Activated naive CD8-positive, alpha-beta T cell treated with anti-CD3 and anti-CD28 coated beads, Interleukin-2, amount 10 ng/mL, durations not matched to agents 7 days and 5 days (primary cell): ENCODE results near the gene DHH. TPM values are rescaled to one million over a fixed set of nuclear protein-coding genes. Genes with fewer than 3 reads are reported as not detected.
A peak's percentile ranks its signal among the peaks of the same experiment; 100 is the strongest.
"Not testable (repeated sequence)": the region's sequence is repeated elsewhere in the genome, so short reads cannot be mapped to it uniquely, and the experiment has no call there.

Source experiments
- ATAC-seq: fragments of 150-1000 bp; cut with Tn5 transposase; one replicate; pipeline ENCODE4 v1.10.0; 2021; ENCODE audit warnings: low read depth, moderate library complexity
- POLR2A ChIA-PET: fragments of 350-600 bp; sonication (Branson Sonifier 250); formaldehyde crosslinking; loops from one replicate; lab custom pipeline; 2021; ENCODE audit warnings: antibody characterized with exemption; lab: Charles Lee
- DNase-seq: peaks from one replicate; pipeline ENCODE4 v3.0.0; 2021
- H3K27ac Mint-ChIP-seq: one replicate; pipeline ENCODE4 v1.8.0; 2022; ENCODE audit warnings: mild to moderate bottlenecking, mixed read lengths
- H3K27me3 Mint-ChIP-seq: one replicate; pipeline ENCODE4 v1.8.0; 2022; ENCODE audit warnings: mild to moderate bottlenecking, moderate library complexity, mixed read lengths
- H3K36me3 Mint-ChIP-seq: one replicate; pipeline ENCODE4 v1.8.0; 2021; ENCODE audit warnings: mild to moderate bottlenecking, mixed read lengths
- H3K4me1 Mint-ChIP-seq: one replicate; pipeline ENCODE4 v1.8.0; 2021; ENCODE audit warnings: mixed read lengths
- H3K4me3 Mint-ChIP-seq: one replicate; pipeline ENCODE4 v1.8.0; 2022; ENCODE audit warnings: mild to moderate bottlenecking, moderate library complexity, mixed read lengths
- H3K9me3 Mint-ChIP-seq: one replicate; pipeline ENCODE4 v1.8.0; 2021; ENCODE audit warnings: mixed read lengths
- total RNA-seq, 2 experiments: library from RNA; stranded (reverse); gene quantifications; one replicate each; pipeline ENCODE4 v1.2.3, GENCODE V29; 2021

The DHH gene
- total RNA-seq, 2 experiments from 2014 or later = 0.11 to 0.25 TPM

DNA sequence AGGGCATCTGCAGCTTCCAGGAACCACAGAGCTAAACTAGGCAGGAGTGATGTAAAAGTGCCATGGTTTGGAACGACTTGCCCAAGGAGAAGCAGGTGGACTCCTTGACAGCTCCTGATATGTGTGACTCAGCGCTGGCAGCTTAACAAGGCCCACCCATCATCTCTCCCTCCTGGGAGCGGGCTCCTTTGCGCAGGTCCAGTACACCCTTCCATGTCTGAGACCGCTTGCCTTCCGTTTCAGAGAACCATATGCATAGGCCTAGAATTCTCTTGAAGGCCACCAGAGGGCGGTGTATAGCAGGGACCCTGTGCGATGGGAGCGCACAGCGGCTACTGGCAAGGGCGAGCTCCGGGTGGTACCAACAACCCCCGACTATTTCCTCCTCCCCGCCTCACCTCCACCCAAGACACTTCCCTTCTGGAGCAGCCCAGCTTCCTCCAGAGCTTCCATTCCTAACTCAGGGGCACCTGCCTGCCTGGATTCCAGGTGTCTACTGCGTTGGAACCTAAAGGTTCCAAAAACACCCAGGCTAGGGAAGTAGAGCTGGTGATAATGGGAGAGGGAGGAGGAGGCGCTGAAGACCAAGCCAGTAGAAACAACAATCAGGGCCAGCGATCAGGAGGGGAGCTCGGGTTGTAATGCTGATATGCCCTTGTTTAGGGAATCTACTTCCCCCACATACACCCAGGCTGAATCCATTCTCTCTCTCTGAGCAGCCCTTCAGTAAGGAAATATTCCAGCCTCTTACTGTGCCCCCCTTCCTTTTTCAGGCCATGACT lies 6.3 kb downstream of the DHH start:
- peak; percentile 69 for DNase-seq
- no peaks in the 10 kb centered on the region for H3K9me3 Mint-ChIP-seq
- peak; percentile 86 for ATAC-seq
- H3K27ac Mint-ChIP-seq = no peak overlapping the region
- H3K36me3 Mint-ChIP-seq = no peaks in the 10 kb centered on the region
- POLR2A ChIA-PET = interaction anchor here (0.5 to 3.2 kb wide), 11 partner anchors 10 to 176 kb away, joined by 3 to 30 read pairs (median 4); partner anchors contain the start of genes RHEBL1, TUBA1A, TUBA1B and TUBA1C
- peaks cover 49% of the 10 kb centered on the region for H3K4me1 Mint-ChIP-seq
- peaks cover 44% of the 10 kb centered on the region for H3K27me3 Mint-ChIP-seq
- peak overlapping the region; percentile 46 for H3K4me3 Mint-ChIP-seq

DNA sequence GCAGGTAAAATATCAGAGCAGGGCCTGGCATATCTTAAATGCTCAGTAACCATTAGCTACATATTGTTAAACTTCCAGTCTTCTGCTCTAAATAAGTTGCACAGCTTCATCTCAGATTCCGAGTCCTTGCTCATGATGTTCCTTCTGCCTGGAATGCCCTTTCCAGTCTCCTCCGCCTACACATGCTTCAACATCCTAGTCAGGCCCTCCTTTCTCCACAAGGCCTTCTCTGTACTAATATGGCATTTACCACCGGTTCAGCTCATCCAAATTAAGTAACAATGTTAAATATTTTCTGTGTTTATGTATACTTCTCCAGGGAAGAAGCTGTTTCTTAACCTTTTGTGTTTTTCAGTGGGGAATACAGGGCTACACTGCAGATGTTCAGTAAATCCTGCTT lies 8.5 kb downstream of the DHH start:
- H3K4me1 Mint-ChIP-seq = peaks cover 41% of the 10 kb centered on the region
- H3K36me3 Mint-ChIP-seq = no peaks in the 10 kb centered on the region
- POLR2A ChIA-PET = interaction anchor here (1.0 to 3.2 kb wide), 5 partner anchors 13 to 66 kb away, joined by 3 to 30 read pairs (median 8); partner anchors contain the start of genes RHEBL1 and TUBA1B
- DNase-seq (no peak), ATAC-seq (no peak)
- no peak overlapping the region for H3K4me3 Mint-ChIP-seq
- H3K9me3 Mint-ChIP-seq = no peaks in the 10 kb centered on the region
- peaks cover 23% of the 10 kb centered on the region for H3K27me3 Mint-ChIP-seq
- H3K27ac Mint-ChIP-seq = no peak overlapping the region

DNA sequence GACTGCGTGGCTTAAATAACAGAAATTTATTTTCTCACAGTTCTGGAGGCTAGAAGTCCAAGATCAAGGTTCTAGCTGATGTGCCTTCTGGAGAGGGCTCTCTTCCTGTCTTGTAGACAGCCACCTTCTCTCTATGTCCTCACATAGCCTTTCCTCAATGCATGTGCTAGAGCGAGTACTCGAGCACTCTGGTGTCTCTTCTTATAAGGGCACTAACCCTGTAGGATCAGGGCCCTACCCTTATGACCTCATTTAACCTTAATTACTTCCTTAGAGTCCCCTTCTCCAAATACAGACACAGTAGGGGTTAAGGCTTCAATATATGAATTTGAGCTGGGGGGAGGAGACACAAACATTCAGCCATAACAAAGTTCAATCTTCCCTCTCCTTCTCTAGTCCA lies 10.2 kb downstream of the DHH start:
- Mint-ChIP-seq H3K27me3 (peaks cover 11% of the 10 kb centered on the region), H3K27ac (no peak overlapping the region), H3K36me3 (no peaks in the 10 kb centered on the region), H3K4me3 (no peak overlapping the region), H3K4me1 (peaks cover 28% of the 10 kb centered on the region), H3K9me3 (no peaks in the 10 kb centered on the region)
- no peak for ATAC-seq
- POLR2A ChIA-PET = interaction anchor here (1.2 to 1.4 kb wide), 2 partner anchors 46 to 154 kb away, joined by 5 to 8 read pairs; partner anchors contain the start of gene TUBA1B
- DNase-seq = no peak

DNA sequence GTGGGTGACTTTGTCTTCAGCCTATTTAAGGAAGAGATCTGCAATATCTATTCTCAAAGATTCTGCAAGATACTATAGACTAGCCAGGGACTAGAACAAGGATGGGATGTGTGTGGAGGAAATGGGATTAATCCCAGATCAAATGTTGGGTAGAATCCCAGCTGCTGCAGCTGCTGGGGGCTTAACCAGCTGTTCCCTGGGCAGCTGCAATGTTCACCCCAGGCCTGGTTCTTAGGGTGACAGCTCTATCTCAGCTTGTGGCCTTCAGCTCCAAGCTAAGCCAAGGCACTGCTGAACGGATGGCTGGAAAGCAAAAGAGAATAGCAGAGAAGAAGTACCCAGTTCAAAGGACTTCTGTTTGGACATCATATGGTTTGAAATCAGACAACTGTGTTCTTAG lies 14.8 kb downstream of the DHH start:
- no peaks in the 10 kb centered on the region for H3K9me3 Mint-ChIP-seq
- no peak for ATAC-seq
- DNase-seq = no peak
- H3K4me3 Mint-ChIP-seq = no peak overlapping the region
- no peaks in the 10 kb centered on the region for H3K36me3 Mint-ChIP-seq
- H3K27me3 Mint-ChIP-seq = peaks cover 3% of the 10 kb centered on the region
- peaks cover 2% of the 10 kb centered on the region for H3K4me1 Mint-ChIP-seq
- H3K27ac Mint-ChIP-seq = no peak overlapping the region
- POLR2A ChIA-PET = interaction anchor here (0.7 kb wide), 1 partner anchor 9 kb away, joined by 3 read pairs; no protein-coding TSS in a partner anchor

DNA sequence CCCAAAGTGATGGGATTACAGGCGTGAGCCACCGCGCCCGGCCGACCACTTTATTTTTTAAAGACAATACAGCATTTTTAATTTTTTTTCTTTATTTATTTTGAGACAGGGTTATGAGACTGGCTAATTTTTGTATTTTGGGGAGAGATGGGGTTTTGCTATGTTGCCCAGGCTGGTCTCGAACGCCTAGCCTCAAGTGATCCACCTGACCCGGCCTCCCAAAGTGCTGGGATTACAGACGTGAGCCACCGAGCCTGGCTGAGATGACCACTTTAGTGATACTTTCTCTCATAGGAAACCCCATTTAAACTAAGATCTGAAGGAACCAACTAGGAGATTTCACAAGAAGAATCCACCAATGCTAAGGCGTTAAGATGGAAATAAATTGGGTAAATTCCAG lies 23.6 kb downstream of the DHH start:
- Mint-ChIP-seq H3K27ac (peak overlapping the region; percentile 15), H3K4me1 (peaks cover 20% of the 10 kb centered on the region), H3K27me3 (no peaks in the 10 kb centered on the region), H3K36me3 (no peaks in the 10 kb centered on the region), H3K9me3 (no peaks in the 10 kb centered on the region), H3K4me3 (no peak overlapping the region)
- ATAC-seq = no peak
- no peak for DNase-seq
- POLR2A ChIA-PET = interaction anchor here (1.9 kb wide), 2 partner anchors 11 to 117 kb away, joined by 5 to 17 read pairs; partner anchors contain the start of gene KMT2D

DNA sequence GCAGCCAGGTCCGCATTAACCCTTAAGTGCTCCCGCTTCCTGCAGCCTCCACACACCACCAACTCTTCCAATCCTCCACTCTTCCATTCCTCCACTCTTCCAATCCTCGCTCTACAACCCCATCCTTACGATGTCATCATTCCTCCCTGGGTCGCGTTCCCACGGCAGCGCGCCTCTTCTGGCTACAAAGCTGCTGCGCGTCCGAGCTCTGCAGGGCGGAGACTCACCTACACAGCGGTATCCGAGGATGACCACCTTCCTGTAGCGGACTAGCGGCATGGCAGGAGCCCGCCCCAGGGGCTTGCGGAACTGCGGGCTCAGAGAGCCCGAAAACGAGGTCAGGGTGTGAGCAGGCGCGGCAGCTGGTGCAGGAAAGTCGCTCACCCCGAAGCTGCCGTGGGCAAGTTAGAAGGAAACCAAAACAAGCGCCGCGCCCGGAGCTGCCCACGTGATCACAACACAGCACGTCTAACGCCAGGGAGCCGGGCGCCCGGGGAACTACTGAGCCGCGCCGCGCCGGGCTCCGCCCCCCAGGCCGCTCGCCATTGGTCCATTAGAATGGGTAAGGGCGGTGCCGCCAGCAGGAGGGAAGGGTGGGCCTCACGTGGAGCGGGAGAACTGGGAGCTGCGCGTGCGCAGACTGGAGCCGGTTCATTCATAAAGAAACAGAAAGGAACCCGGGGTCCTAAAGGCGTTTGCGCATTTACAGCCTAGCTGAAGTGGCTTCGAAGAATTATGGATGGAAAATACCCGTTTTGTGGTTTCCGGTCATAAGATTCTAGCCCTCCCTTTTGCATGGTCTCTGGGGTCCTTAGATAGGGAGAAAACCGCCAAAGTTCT lies 24.9 kb downstream of the DHH start, which contains the start of gene RHEBL1:
Gene RHEBL1 (minus strand): TSS at position 473 of the 840 bp plus-strand sequence. CDS start 194 bp downstream, at position 279.
- no peaks in the 10 kb centered on the region for H3K36me3 Mint-ChIP-seq
- H3K27ac Mint-ChIP-seq = peak within 1 kb of the TSS; percentile 79
- DNase-seq = peak; percentile 99
- H3K9me3 Mint-ChIP-seq = no peaks in the 10 kb centered on the region
- POLR2A ChIA-PET = interaction anchor here (0.8 to 2.8 kb wide), 17 partner anchors 10 to 218 kb away, joined by 3 to 43 read pairs (median 5); partner anchors contain the start of genes ARF3, DDX23, DHH and KMT2D
- H3K4me1 Mint-ChIP-seq = peaks cover 20% of the 10 kb centered on the region
- ATAC-seq = peak; percentile 100
- H3K4me3 Mint-ChIP-seq = peak within 1 kb of the TSS; percentile 92
- H3K27me3 Mint-ChIP-seq = no peaks in the 10 kb centered on the region

DNA sequence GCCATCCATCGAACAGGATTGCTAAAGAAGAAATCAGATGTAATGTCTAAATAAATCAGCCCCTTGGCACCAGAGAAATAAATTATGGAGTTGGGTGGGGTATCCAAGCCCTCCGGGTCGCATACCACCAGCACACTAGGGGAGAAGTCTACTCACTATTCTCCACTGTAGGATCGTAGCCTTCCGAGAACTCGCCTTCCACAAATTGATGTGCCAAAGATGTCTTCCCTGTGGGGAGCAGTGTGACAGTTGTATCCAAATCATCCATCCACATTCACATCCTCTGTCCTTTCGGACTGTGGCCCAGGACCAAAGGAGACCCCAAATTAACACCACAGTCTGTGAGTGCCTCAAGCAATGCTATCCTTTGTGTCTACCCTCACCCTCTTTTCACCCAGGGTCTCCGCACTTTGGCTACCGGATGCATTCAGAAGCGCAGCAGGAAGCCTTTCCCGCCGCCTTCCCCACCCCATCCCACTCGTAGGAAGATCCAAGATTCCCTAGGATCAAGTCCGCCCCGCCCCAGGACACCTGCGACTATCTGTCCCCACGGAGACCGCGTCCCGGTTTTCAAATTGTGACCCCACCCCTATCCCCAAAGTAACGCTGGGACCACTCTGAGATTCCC lies 25.6 kb downstream of the DHH start:
- DNase-seq = no peak
- H3K4me1 Mint-ChIP-seq = peaks cover 22% of the 10 kb centered on the region
- ATAC-seq = no peak
- no peaks in the 10 kb centered on the region for H3K36me3 Mint-ChIP-seq
- no peaks in the 10 kb centered on the region for H3K9me3 Mint-ChIP-seq
- peak overlapping the region; percentile 92 for H3K4me3 Mint-ChIP-seq
- no peaks in the 10 kb centered on the region for H3K27me3 Mint-ChIP-seq
- H3K27ac Mint-ChIP-seq = peak overlapping the region; percentile 79
- POLR2A ChIA-PET = interaction anchor here (1.0 to 2.8 kb wide), 11 partner anchors 9 to 217 kb away, joined by 3 to 43 read pairs (median 5); partner anchors contain the start of genes ARF3, DDX23, KMT2D and TUBA1B

DNA sequence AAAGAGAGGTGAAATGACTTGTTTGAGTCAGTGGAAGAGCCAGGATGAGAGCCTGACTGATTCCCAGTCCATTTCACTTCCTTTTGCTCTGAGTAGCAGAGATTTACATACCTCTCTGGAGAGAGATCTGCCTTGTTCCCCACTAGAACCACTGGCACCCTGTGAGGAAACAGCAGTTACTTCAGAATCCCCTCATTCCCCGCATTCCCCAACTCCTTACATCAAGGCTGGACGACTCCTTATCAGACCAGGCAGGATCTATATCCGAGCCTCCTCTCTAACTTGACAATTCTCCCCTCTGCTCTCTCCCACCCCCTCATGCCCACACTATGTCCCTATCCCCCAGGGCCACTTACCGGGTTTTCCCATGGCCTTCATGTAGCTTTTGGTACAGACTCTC lies 28.5 kb downstream of the DHH start:
- no peaks in the 10 kb centered on the region for H3K27me3 Mint-ChIP-seq
- POLR2A ChIA-PET = interaction anchor here (1.0 kb wide), 1 partner anchor 65 kb away, joined by 4 read pairs; no protein-coding TSS in a partner anchor

DNA sequence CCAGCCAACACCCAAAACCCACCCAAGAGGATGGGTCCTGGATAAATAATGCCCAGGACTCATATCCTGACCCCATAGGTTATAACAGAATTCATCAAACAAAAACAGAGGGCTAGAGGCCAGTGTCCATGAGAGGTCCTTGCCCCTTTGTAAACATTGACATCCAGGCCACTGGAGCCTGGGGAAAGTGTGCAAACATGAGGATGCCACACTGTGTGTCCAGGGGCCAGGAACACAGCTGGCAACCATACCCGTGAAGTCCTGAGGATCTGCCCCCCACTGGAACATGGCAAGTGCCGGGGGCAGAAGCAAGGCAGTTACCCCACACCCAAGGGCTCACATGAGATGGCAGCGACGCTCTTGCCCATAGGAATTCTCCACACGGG lies 29.8 kb downstream of the DHH start:
- ATAC-seq = no peak
- H3K36me3 Mint-ChIP-seq = no peaks in the 10 kb centered on the region
- H3K9me3 Mint-ChIP-seq = no peaks in the 10 kb centered on the region
- no peaks in the 10 kb centered on the region for H3K27me3 Mint-ChIP-seq
- POLR2A ChIA-PET = interaction anchor here (0.6 to 3.0 kb wide), 8 partner anchors 16 to 170 kb away, joined by 3 to 21 read pairs (median 6); partner anchors contain the start of genes LMBR1L, TUBA1A and TUBA1B
- no peak overlapping the region for H3K27ac Mint-ChIP-seq
- DNase-seq = no peak
- H3K4me3 Mint-ChIP-seq = no peak overlapping the region
- H3K4me1 Mint-ChIP-seq = peaks cover 17% of the 10 kb centered on the region

More for the DNA sequence above, 28.5 kb downstream of the DHH start:
- Mint-ChIP-seq H3K36me3 (no peaks in the 10 kb centered on the region), H3K4me1 (peaks cover 20% of the 10 kb centered on the region), H3K9me3 (no peaks in the 10 kb centered on the region), H3K27ac (no peak overlapping the region), H3K4me3 (no peak overlapping the region)
- no peak for ATAC-seq
- no peak for DNase-seq

DNA sequence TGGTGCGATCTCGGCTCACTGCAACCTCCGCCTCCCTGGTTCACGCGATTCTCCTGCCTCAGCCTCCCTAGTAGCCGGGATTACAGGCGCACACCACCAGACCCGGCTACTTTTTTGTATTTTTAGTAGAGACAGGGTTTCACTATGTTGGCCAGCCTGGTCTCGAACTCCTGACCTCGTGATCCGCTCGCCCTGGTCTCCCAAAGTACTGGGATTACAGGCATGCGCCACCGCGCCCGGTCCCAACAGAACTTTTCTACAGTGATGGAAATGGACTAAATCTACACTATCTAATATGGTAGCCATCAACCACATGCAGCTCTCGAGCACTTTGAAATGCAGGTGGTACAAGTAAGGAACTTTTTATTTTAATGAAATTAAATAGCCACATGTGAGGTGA lies 32.7 kb downstream of the DHH start:
- Mint-ChIP-seq H3K4me3 (peak overlapping the region; percentile 9), H3K4me1 (peaks cover 31% of the 10 kb centered on the region)
- H3K36me3 Mint-ChIP-seq, H3K27me3 Mint-ChIP-seq, H3K9me3 Mint-ChIP-seq, ATAC-seq, DNase-seq, POLR2A ChIA-PET, H3K27ac Mint-ChIP-seq: not testable (repeated sequence)

DNA sequence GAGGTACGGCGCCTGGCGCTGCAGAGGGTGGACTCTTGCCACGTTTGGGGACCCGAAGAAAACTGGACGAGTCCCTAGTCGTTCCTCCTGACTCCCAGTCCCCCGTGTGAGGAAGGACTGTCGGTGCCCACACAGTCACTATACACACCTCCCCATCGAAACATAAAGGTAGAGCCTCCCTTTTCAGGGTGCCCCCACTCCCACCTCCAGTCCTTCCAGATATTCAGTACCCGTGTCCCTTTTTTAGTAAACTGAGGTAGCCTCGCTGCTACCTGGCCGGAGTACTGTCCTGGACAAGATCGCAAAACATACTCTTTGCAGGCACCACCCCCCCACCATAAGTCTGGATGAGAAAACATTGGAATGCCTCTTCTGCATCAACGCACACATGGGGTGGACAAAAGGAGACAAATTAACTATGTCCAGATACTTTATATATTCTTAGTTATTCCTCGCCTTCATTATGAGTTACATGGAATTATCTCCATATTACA lies 33.4 kb downstream of the DHH start:
- no peak for DNase-seq

More for the DNA sequence above, 33.4 kb downstream of the DHH start:
- peak overlapping the region; percentile 92 for H3K27ac Mint-ChIP-seq
- peaks cover 3% of the 10 kb centered on the region for H3K36me3 Mint-ChIP-seq
- H3K4me3 Mint-ChIP-seq = peak overlapping the region; percentile 91
- no peak for ATAC-seq
- no peaks in the 10 kb centered on the region for H3K9me3 Mint-ChIP-seq
- H3K4me1 Mint-ChIP-seq = peaks cover 36% of the 10 kb centered on the region
- POLR2A ChIA-PET = interaction anchor here (3.8 kb wide), 1 partner anchor 69 kb away, joined by 24 read pairs; the partner anchor contains the start of gene TUBA1B
- no peaks in the 10 kb centered on the region for H3K27me3 Mint-ChIP-seq
